B cell (primary cell): Measurements from ENCODE around the gene ASPSCR1. TPM values are rescaled to one million over a fixed set of nuclear protein-coding genes. Genes with fewer than 3 reads are reported as not detected.

ENCODE experiments used
- ATAC-seq: fragments of 200-7000 bp; cut with Tn5 transposase; one replicate; pipeline ENCODE4 v1.10.0; 2021; ENCODE audit warnings: low read depth, mild to moderate bottlenecking, moderate number of reproducible peaks, moderate library complexity
- CTCF ChIA-PET: fragments of 350-600 bp; sonication (Branson Sonifier 250); formaldehyde crosslinking; loops from one replicate; lab custom pipeline; 2021; ENCODE audit warnings: antibody characterized with exemption, inconsistent platforms; lab: Charles Lee
- POLR2A ChIA-PET: fragments of 350-600 bp; sonication (Branson Sonifier 250); formaldehyde crosslinking; loops from one replicate; lab custom pipeline; 2021; ENCODE audit warnings: antibody characterized with exemption; lab: Charles Lee
- DNase-seq: peaks from one replicate; pipeline ENCODE4 v3.0.0; 2013
- H2AFZ ChIP-seq: 2 replicates; pipeline ENCODE4 v1.6.1; 2012; ENCODE audit warnings: mild to moderate bottlenecking, low read depth, low read length; ENCODE audit not compliant: insufficient read depth, poor library complexity, severe bottlenecking
- H3K27ac ChIP-seq, 2 donors: 1 replicate in 1 of 2; 2 replicates in 1 of 2; pipeline ENCODE4 v1.5.1; 2012 to 2013; ENCODE audit warnings: low read length in 2 of 2, mild to moderate bottlenecking in 2 of 2, moderate library complexity in 1 of 2
- H3K27me3 ChIP-seq, 4 experiments: fragments of 200-600 bp in 1 of 4; sonication (generic) in 1 of 4; replicated peaks in 1 of 4; 1 replicate in 2 of 4; 2 replicates in 2 of 4; pipeline versions ENCODE4 v1.6.1 to v1.7.0; 2013 to 2016; ENCODE audit warnings: low read length in 3 of 4, mild to moderate bottlenecking in 2 of 4, mixed read lengths in 1 of 4, moderate library complexity in 1 of 4; ENCODE audit not compliant: insufficient read depth in 4 of 4, control insufficient read depth in 3 of 4; ENCODE audit errors: control extremely low read depth in 1 of 4
- H3K36me3 ChIP-seq, 2 experiments: replicated peaks in 1 of 2; 1 replicate in 1 of 2; 2 replicates in 1 of 2; pipeline versions ENCODE4 v1.6.1 to v1.7.1; 2013; ENCODE audit warnings: low read length in 1 of 2; ENCODE audit not compliant: insufficient read depth in 2 of 2, control insufficient read depth in 1 of 2; ENCODE audit errors: control extremely low read depth in 1 of 2, extremely low read depth in 1 of 2
- H3K4me1 ChIP-seq, 2 donors: fragments of 200-600 bp in 1 of 2; sonication (generic) in 1 of 2; 1 replicate in 1 of 2; 2 replicates in 1 of 2; pipeline versions ENCODE4 v1.5.1 to v1.6.1; 2013 to 2017; ENCODE audit warnings: low read length in 2 of 2; ENCODE audit not compliant: control insufficient read depth in 2 of 2, insufficient read depth in 2 of 2
- H3K4me2 ChIP-seq: replicated peaks from 2 replicates; pipeline ENCODE3; 2012; ENCODE audit warnings: mild to moderate bottlenecking, low read depth, low read length; ENCODE audit not compliant: poor library complexity, severe bottlenecking
- H3K4me3 ChIP-seq, 5 experiments: fragments of 200-600 bp in 1 of 5; sonication (generic) in 1 of 5; 1 replicate in 3 of 5; 2 replicates in 2 of 5; pipeline versions ENCODE4 v1.5.1 to v1.7.0; 2011 to 2016; ENCODE audit warnings: low read length in 4 of 5, mild to moderate bottlenecking in 4 of 5, low read depth in 2 of 5, control low read depth in 1 of 5, moderate library complexity in 1 of 5; ENCODE audit not compliant: insufficient read depth in 1 of 5; ENCODE audit errors: control extremely low read depth in 1 of 5, extremely low read depth in 1 of 5
- H3K79me2 ChIP-seq: fragments of 200-600 bp; sonication (generic); one replicate; pipeline ENCODE4 v1.6.0; 2016; ENCODE audit warnings: low read length; ENCODE audit not compliant: control insufficient read depth, insufficient read depth
- H3K9ac ChIP-seq: fragments of 200-600 bp; sonication (generic); 2 replicates; pipeline ENCODE4 v1.6.1; 2017; ENCODE audit warnings: mild to moderate bottlenecking, low read length, moderate library complexity
- H3K9me3 ChIP-seq, 3 donors: one replicate each; pipeline versions ENCODE4 v1.6.1 to v1.7.1; 2013; ENCODE audit warnings: low read length in 2 of 3; ENCODE audit not compliant: control insufficient read depth in 2 of 3, insufficient read depth in 1 of 3; ENCODE audit errors: control extremely low read depth in 1 of 3
- H4K20me1 ChIP-seq: 2 replicates; pipeline ENCODE4 v1.6.0; 2012; ENCODE audit warnings: mild to moderate bottlenecking, low read length; ENCODE audit not compliant: insufficient read depth, control insufficient read depth, poor library complexity, severe bottlenecking
- H3K27ac Mint-ChIP-seq: one replicate; pipeline ENCODE4 v1.8.0; 2021; ENCODE audit warnings: mixed read lengths
- H3K27me3 Mint-ChIP-seq: one replicate; pipeline ENCODE4 v1.8.0; 2021; ENCODE audit warnings: mixed read lengths
- H3K4me1 Mint-ChIP-seq: one replicate; pipeline ENCODE4 v1.8.0; 2021; ENCODE audit warnings: mixed read lengths
- H3K4me3 Mint-ChIP-seq: one replicate; pipeline ENCODE4 v1.8.0; 2021; ENCODE audit warnings: mixed read lengths
- H3K9me3 Mint-ChIP-seq: one replicate; pipeline ENCODE4 v1.8.0; 2022; ENCODE audit warnings: mixed read lengths; ENCODE audit not compliant: insufficient read depth
- CTCF ChIP-seq: fragments of 200-600 bp; IDR thresholded peaks from one replicate; pipeline ENCODE4 v1.8.0; 2022; ENCODE audit warnings: antibody characterized with exemption, mild to moderate bottlenecking
- EZH2 ChIP-seq: IDR thresholded peaks from 2 replicates; pipeline ENCODE4 v1.6.1; 2012; ENCODE audit warnings: borderline replicate concordance, low read depth, mild to moderate bottlenecking, moderate library complexity, low read length; ENCODE audit not compliant: insufficient read depth, poor library complexity, severe bottlenecking
- WGBS: methylation state at CpG from one replicate; pipeline ENCODE4 v1.1.5; 2013; ENCODE audit warnings: missing lambda C conversion rate; ENCODE audit not compliant: insufficient coverage; 5-methylcytosine and 5-hydroxymethylcytosine counted together
- intact Hi-C: fragments of 100-400 bp; cut with micrococcal nuclease; formaldehyde crosslinking; loops from one replicate; pipeline ENCODE4 v1.10.0; 2022
- polyA plus RNA-seq: library from polyadenylated mRNA; depleted of rRNA; stranded (reverse); fragments of >200 nt; gene quantifications from 2 replicates; pipeline ENCODE4 v1.2.3, GENCODE V29; 2012
- total RNA-seq, 2 donors: library from RNA; stranded (reverse); fragments of 120-200 nt in 1 of 2; gene quantifications; 1 replicate in 1 of 2; 2 replicates in 1 of 2; pipeline versions ENCODE4 v1.2.3 to v1.2.4, GENCODE V29; 2013 to 2022

ASPSCR1 gene
- total and polyA plus RNA-seq, 2 donors (not counting 1 experiment from before 2014, with no cell fraction given): 34.0 to 46.7 TPM

- 69% methylated on average over 14 of the region's 15 CpGs for WGBS
These were observed 18.6 kb upstream of the ASPSCR1 start for GRCh38 chr17:81958633-81959342.

More at GRCh38 chr17:81958633-81959342, 18.6 kb upstream of the ASPSCR1 start:
- Histone ChIP-seq H3K4me3 (peak overlapping the region in 2 of 5 experiments; percentile 41 to 55), H2AFZ (peak overlapping the region; percentile 79), H3K27me3 (peaks cover 0 to 58% (median 28%) of the 10 kb centered on the region in 4 experiments), H3K9ac (peak overlapping the region; percentile 59), H3K4me1 (peaks cover 15 to 16% of the 10 kb centered on the region in 2 donors), H4K20me1 (no peaks in the 10 kb centered on the region), H3K79me2 (no peaks in the 10 kb centered on the region), H3K4me2 (peak overlapping the region; percentile 94), H3K27ac (no peak overlapping the region), H3K36me3 (no peaks in the 10 kb centered on the region), H3K9me3 (peaks cover 0 to 10% (median 0%) of the 10 kb centered on the region in 3 donors)
- H3K4me1 Mint-ChIP-seq: peaks cover 1% of the 10 kb centered on the region
- ATAC-seq: no peak
- TF ChIP-seq EZH2 (no peak), CTCF (no peak)
- POLR2A ChIA-PET: no interaction called here
- DNase-seq: no peak
- intact Hi-C loops: loop anchor here (1.0 kb wide), 2 partner anchors 63 to 79 kb away; partner anchors contain the start of gene DCXR
- CTCF ChIA-PET: interaction anchor here (0.7 to 3.0 kb wide), 35 partner anchors 8 to 317 kb away, joined by 3 to 91 read pairs (median 5); partner anchors contain the start of genes ASPSCR1, CENPX, DCXR and FASN
- no peak overlapping the region for H3K27ac Mint-ChIP-seq
- peaks cover 21% of the 10 kb centered on the region for H3K27me3 Mint-ChIP-seq
- H3K9me3 Mint-ChIP-seq: no peaks in the 10 kb centered on the region
- H3K4me3 Mint-ChIP-seq: peak overlapping the region; percentile 64
